ENCODE results near the gene TERT. TPM values are rescaled to one million over a fixed set of nuclear protein-coding genes. Genes with fewer than 3 reads are reported as not detected.
"Not testable (repeated sequence)": the region's sequence is repeated elsewhere in the genome, so short reads cannot be mapped to it uniquely, and the experiment has no call there.

Gene TERT
- 1 to 10 TPM; 2.3 to 5.1 TPM for total RNA-seq
- long read RNA-seq, partial matches to known transcripts = 1 of 3 reads
- long read RNA-seq, other reads (novel, unspliced or antisense) = 2 of 3 reads

- ATAC-seq (peak; percentile 31), DNase-seq (peak; percentile 20 to 66)
- intact Hi-C loops (cut with DNase I, micrococcal nuclease) = no loop called here
These were observed at the start of gene TERT for GRCh38 chr5:1294835-1295649. Gene TERT (minus strand): TSS chr5:1295068. CDS start chr5:1294989, 79 bp downstream.

- intact Hi-C loops (cut with DNase I, micrococcal nuclease) = no loop called here
- ATAC-seq (peak; percentile 25), DNase-seq (peak in 1 of 2 donors; percentile 43)
These were observed 49.3 kb upstream of the TERT start for GRCh38 chr5:1343931-1344901.

GRCh38 chr5:1343315-1343751 lies 48.5 kb upstream of the TERT start:
- DNase-seq (peak in 1 of 2 donors; percentile 12), ATAC-seq (no peak)
- intact Hi-C loops (cut with DNase I, micrococcal nuclease) = no loop called here

GRCh38 chr5:1342711-1343110 lies 47.8 kb upstream of the TERT start:
- intact Hi-C loops (cut with DNase I, micrococcal nuclease); ATAC-seq: not testable (repeated sequence)
- peak in 1 of 2 donors; percentile 6 for DNase-seq

- DNase-seq = no peak
- intact Hi-C loops (cut with DNase I, micrococcal nuclease) = no loop called here
- no peak for ATAC-seq
These were observed 47.4 kb upstream of the TERT start for GRCh38 chr5:1342268-1342667.

- ATAC-seq = no peak
- intact Hi-C loops (cut with DNase I, micrococcal nuclease) = no loop called here
- peak; percentile 32 to 53 for DNase-seq
These were observed 47.0 kb upstream of the TERT start for GRCh38 chr5:1341863-1342262.

GRCh38 chr5:1339818-1340210 lies 44.9 kb upstream of the TERT start:
- intact Hi-C loops (cut with DNase I, micrococcal nuclease); ATAC-seq: not testable (repeated sequence)
- peak in 1 of 2 donors; percentile 1 for DNase-seq

GRCh38 chr5:1339139-1339817 lies 44.4 kb upstream of the TERT start:
- intact Hi-C loops (cut with DNase I, micrococcal nuclease); DNase-seq; ATAC-seq: not testable (repeated sequence)

- intact Hi-C loops (cut with DNase I, micrococcal nuclease) = no loop called here
- DNase-seq = peak in 1 of 2 donors; percentile 3
These were observed 43.7 kb upstream of the TERT start for GRCh38 chr5:1338506-1339070.

GRCh38 chr5:1338196-1338490 lies 43.3 kb upstream of the TERT start:
- ATAC-seq (no peak), DNase-seq (no peak)
- intact Hi-C loops (cut with DNase I, micrococcal nuclease) = no loop called here

More at GRCh38 chr5:1338506-1339070, 43.7 kb upstream of the TERT start:
- ATAC-seq = no peak

- ATAC-seq (no peak), DNase-seq (peak in 1 of 2 donors; percentile 1)
- intact Hi-C loops (cut with DNase I, micrococcal nuclease) = no loop called here
These were observed 42.8 kb upstream of the TERT start for GRCh38 chr5:1337489-1338195.

GRCh38 chr5:1336749-1337488 lies 42.1 kb upstream of the TERT start:
- no peak for ATAC-seq
- DNase-seq = peak in 1 of 2 donors; percentile 1
- intact Hi-C loops (cut with DNase I, micrococcal nuclease) = no loop called here

GRCh38 chr5:1336106-1336561 lies 41.3 kb upstream of the TERT start:
- intact Hi-C loops (cut with DNase I, micrococcal nuclease) = no loop called here
- DNase-seq (peak in 1 of 2 donors; percentile 3), ATAC-seq (peak; percentile 8)

- intact Hi-C loops (cut with DNase I, micrococcal nuclease) = no loop called here
- DNase-seq (no peak), ATAC-seq (peak; percentile 38)
These were observed 40.8 kb upstream of the TERT start for GRCh38 chr5:1335540-1336095.

- ATAC-seq (no peak), DNase-seq (no peak)
- intact Hi-C loops (cut with DNase I, micrococcal nuclease) = no loop called here
These were observed 40.1 kb upstream of the TERT start for GRCh38 chr5:1334831-1335539.

- ATAC-seq (no peak), DNase-seq (no peak)
- intact Hi-C loops (cut with DNase I, micrococcal nuclease) = no loop called here
These were observed 39.1 kb upstream of the TERT start for GRCh38 chr5:1333986-1334385.

Data from left colon (tissue), 2 donors.